RKO (cell line): ENCODE data around the gene OR10R2.
A peak's percentile ranks its signal among the peaks of the same experiment; 100 is the strongest.

ENCODE experiments used
- DNase-seq: peaks from one replicate; pipeline ENCODE4 v3.0.0-alpha.2; 2016; ENCODE audit warnings: low spot score

OR10R2 gene

DNA sequence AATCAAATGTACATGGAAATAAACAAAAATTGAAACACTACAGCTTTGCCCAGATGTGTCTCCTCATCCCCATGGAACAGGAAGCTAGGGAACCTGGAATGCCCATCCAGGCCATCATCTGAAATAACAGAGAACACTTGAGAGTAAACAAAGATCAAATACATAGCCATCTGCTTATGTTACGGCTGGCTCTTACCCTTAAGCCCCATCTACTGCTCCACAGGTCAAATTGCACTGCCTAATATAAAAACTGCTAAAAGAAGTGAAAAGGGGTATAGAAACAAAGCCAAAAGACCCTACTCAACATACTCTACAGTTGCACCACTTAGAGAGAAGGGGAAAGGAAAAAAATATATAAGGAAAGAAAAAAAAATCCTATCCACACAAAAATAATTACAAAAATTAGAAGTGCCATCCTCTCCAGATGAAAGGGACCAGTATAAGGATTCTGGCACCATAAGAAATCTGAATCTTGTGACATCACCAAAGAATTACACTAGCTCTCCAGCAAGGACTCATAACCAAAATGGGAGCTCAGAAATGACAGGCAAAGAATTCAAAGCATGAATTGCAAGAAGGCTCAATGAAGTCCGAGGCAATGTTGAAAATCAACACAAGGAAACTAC, 55.3 kb downstream of the OR10R2 start:
- peak; percentile 59 for DNase-seq
